Loucy (cell line): ENCODE results near the gene SMIM23.

Source experiments
- H2AFZ ChIP-seq: fragments of 200-600 bp; sonication (generic); 2 replicates; pipeline ENCODE4 v1.6.0; 2016; ENCODE audit warnings: antibody characterized with exemption, mild to moderate bottlenecking, low read length, moderate library complexity
- H3F3A ChIP-seq: fragments of 200-600 bp; 2 replicates; pipeline ENCODE4 v1.6.0; 2016; ENCODE audit warnings: antibody characterized with exemption, low read depth, mild to moderate bottlenecking
- H3K27me3 ChIP-seq: fragments of 200-600 bp; sonication (generic); 2 replicates; pipeline ENCODE4 v1.6.1; 2014; ENCODE audit warnings: low read length, mild to moderate bottlenecking; ENCODE audit not compliant: insufficient read depth, poor library complexity, severe bottlenecking
- H3K36me3 ChIP-seq: fragments of 200-600 bp; sonication (generic); 2 replicates; pipeline ENCODE4 v1.6.1; 2016; ENCODE audit warnings: low read length; ENCODE audit not compliant: insufficient read depth
- H3K4me1 ChIP-seq: fragments of 200-600 bp; sonication (generic); 2 replicates; pipeline ENCODE4 v1.5.1; 2014; ENCODE audit warnings: low read length, mild to moderate bottlenecking; ENCODE audit not compliant: insufficient read depth, poor library complexity, severe bottlenecking
- H3K4me2 ChIP-seq: fragments of 200-600 bp; sonication (generic); 2 replicates; pipeline ENCODE4 v1.6.0; 2014; ENCODE audit warnings: antibody characterized with exemption, low read length, low read depth, mild to moderate bottlenecking; ENCODE audit not compliant: poor library complexity, severe bottlenecking
- H3K4me3 ChIP-seq: fragments of 200-600 bp; sonication (generic); 2 replicates; pipeline ENCODE4 v1.5.1; 2014; ENCODE audit warnings: low read length, mild to moderate bottlenecking, mixed read lengths; ENCODE audit not compliant: poor library complexity, severe bottlenecking
- H3K79me2 ChIP-seq: fragments of 200-600 bp; sonication (generic); 2 replicates; pipeline ENCODE4 v1.6.1; 2014; ENCODE audit warnings: low read length; ENCODE audit not compliant: insufficient read depth
- H3K9ac ChIP-seq: fragments of 200-600 bp; sonication (generic); 2 replicates; pipeline ENCODE4 v1.6.0; 2014; ENCODE audit warnings: mild to moderate bottlenecking, low read depth, low read length, moderate library complexity; ENCODE audit not compliant: poor library complexity, severe bottlenecking
- H3K9me2 ChIP-seq: fragments of 200-600 bp; sonication (generic); replicated peaks from 2 replicates; pipeline ENCODE4 v1.6.1; 2016; ENCODE audit warnings: low read depth, low read length, mixed read lengths
- H3K9me3 ChIP-seq: fragments of 200-600 bp; sonication (generic); 2 replicates; pipeline ENCODE4 v1.6.1; 2014; ENCODE audit warnings: mild to moderate bottlenecking, antibody characterized with exemption, low read length, low read depth; ENCODE audit not compliant: insufficient read depth
- H4K20me1 ChIP-seq: fragments of 200-600 bp; sonication (generic); 2 replicates; pipeline ENCODE4 v1.6.0; 2014; ENCODE audit warnings: antibody characterized with exemption, low read length, mild to moderate bottlenecking; ENCODE audit not compliant: insufficient read depth, poor library complexity, severe bottlenecking
- CTCF ChIP-seq: fragments of 200-600 bp; sonication (generic); conservative IDR thresholded peaks from 2 replicates; pipeline ENCODE4 v1.5.1; 2014; ENCODE audit warnings: mild to moderate bottlenecking, antibody characterized with exemption, low read length
- EZH2phosphoT487 ChIP-seq: fragments of 200-600 bp; IDR thresholded peaks from 2 replicates; pipeline ENCODE4 v1.6.1; 2018; ENCODE audit warnings: antibody characterized with exemption, mild to moderate bottlenecking, moderate library complexity, borderline replicate concordance

Gene SMIM23

GRCh38 chr5:171840066-171840465, 54.4 kb downstream of the SMIM23 start:
- TF ChIP-seq EZH2phosphoT487 = no peak
- TF ChIP-seq CTCF = no peak
- no peak overlapping the region for H3K4me2 ChIP-seq
- H3K27me3 ChIP-seq = no peaks in the 10 kb centered on the region
- no peak overlapping the region for H3K4me3 ChIP-seq
- no peaks in the 10 kb centered on the region for H3K36me3 ChIP-seq
- no peaks in the 10 kb centered on the region for H4K20me1 ChIP-seq
- H3K79me2 ChIP-seq = no peaks in the 10 kb centered on the region
- H2AFZ ChIP-seq = no peak overlapping the region
- H3K4me1 ChIP-seq = peaks cover 10% of the 10 kb centered on the region
- H3K9me2 ChIP-seq = no peaks in the 10 kb centered on the region
- no peaks in the 10 kb centered on the region for H3K9me3 ChIP-seq
- H3K9ac ChIP-seq = no peak overlapping the region
- H3F3A ChIP-seq = no peaks in the 10 kb centered on the region
